Stomach (tissue), 4 donors: Measurements from ENCODE around the gene TROAP.

ENCODE experiments used
- POLR2A ChIP-seq, 4 donors: fragments of 450-650 bp; IDR thresholded peaks; one replicate each; pipeline ENCODE4 v1.6.1; 2016; ENCODE audit warnings: antibody characterized with exemption in 4 of 4, control low read depth in 2 of 4, mild to moderate bottlenecking in 1 of 4, moderate library complexity in 1 of 4
- POLR2AphosphoS5 ChIP-seq, 3 donors: sonication (generic); formaldehyde crosslinking; IDR thresholded peaks; one replicate each; pipeline ENCODE4 v1.6.1; 2016; ENCODE audit warnings: antibody characterized with exemption in 3 of 3
- TF ChIP-seq, protein P1 (sequence below), 7 experiments: fragments of 450-650 bp in 4 of 7; fragments of 200-600 bp in 3 of 7; sonication (generic) in 3 of 7; IDR thresholded peaks; one replicate each; pipeline ENCODE4 v1.5.1; 2016 to 2019; ENCODE audit warnings: antibody characterized with exemption in 7 of 7, control low read depth in 2 of 7, mild to moderate bottlenecking in 1 of 7

DNA sequence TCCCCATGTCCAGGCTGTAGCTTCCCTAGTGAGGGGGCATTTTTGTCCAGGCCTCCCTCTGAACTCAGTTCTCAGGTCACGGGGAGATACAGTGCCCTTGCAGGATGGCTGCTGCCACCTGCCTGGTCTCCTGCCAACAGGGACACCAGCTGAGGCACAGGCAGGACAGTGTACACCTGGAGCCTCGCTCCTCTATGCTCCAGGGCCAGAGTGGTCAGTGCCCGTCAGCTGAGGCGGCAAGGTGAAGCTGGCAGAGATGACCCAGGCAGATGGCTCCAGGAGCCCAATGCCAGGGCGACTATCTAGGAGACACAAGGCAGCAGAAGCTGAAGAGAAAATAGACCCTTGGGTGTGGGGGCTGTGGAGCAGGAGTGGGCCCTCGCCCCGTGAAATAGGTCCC lies 45.6 kb upstream of the TROAP start:
- TF ChIP-seq, protein P1, sequence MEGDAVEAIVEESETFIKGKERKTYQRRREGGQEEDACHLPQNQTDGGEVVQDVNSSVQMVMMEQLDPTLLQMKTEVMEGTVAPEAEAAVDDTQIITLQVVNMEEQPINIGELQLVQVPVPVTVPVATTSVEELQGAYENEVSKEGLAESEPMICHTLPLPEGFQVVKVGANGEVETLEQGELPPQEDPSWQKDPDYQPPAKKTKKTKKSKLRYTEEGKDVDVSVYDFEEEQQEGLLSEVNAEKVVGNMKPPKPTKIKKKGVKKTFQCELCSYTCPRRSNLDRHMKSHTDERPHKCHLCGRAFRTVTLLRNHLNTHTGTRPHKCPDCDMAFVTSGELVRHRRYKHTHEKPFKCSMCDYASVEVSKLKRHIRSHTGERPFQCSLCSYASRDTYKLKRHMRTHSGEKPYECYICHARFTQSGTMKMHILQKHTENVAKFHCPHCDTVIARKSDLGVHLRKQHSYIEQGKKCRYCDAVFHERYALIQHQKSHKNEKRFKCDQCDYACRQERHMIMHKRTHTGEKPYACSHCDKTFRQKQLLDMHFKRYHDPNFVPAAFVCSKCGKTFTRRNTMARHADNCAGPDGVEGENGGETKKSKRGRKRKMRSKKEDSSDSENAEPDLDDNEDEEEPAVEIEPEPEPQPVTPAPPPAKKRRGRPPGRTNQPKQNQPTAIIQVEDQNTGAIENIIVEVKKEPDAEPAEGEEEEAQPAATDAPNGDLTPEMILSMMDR (IDR thresholded peaks at IDR 0.05), result no peak
- TF ChIP-seq POLR2AphosphoS5 (IDR thresholded peaks at IDR 0.05), result no peak
- TF ChIP-seq POLR2A (IDR thresholded peaks at IDR 0.05), result no peak
